Hepatocyte (in vitro differentiated cells): ENCODE measurements around the gene NSMCE1. TPM values are rescaled to one million over a fixed set of nuclear protein-coding genes. Genes with fewer than 3 reads are reported as not detected.

Experiments
- DNase-seq: peaks from one replicate; pipeline ENCODE4 v3.0.0-alpha.2; 2016; ENCODE audit warnings: low spot score
- H2AFZ ChIP-seq: fragments of 200-600 bp; sonication (generic); 2 replicates; pipeline ENCODE4 v1.6.0; 2016; ENCODE audit warnings: antibody characterized with exemption, mild to moderate bottlenecking
- H3K27ac ChIP-seq: fragments of 200-600 bp; sonication (generic); 2 replicates; pipeline ENCODE4 v1.5.1; 2016; ENCODE audit warnings: mild to moderate bottlenecking
- H3K27me3 ChIP-seq: fragments of 200-600 bp; sonication (generic); 2 replicates; pipeline ENCODE4 v1.6.1; 2016
- H3K36me3 ChIP-seq: fragments of 200-600 bp; sonication (generic); replicated peaks from 2 replicates; pipeline ENCODE4 v1.5.1; 2016; ENCODE audit warnings: low read depth; ENCODE audit not compliant: insufficient read depth
- H3K4me1 ChIP-seq: fragments of 200-600 bp; sonication (generic); 2 replicates; pipeline ENCODE4 v1.5.1; 2016; ENCODE audit warnings: mild to moderate bottlenecking, moderate library complexity; ENCODE audit not compliant: insufficient read depth
- H3K4me2 ChIP-seq: fragments of 200-600 bp; sonication (generic); 2 replicates; pipeline ENCODE4 v1.6.0; 2016
- H3K4me3 ChIP-seq: fragments of 200-600 bp; sonication (generic); 2 replicates; pipeline ENCODE4 v1.5.1; 2016; ENCODE audit warnings: mild to moderate bottlenecking
- H3K79me2 ChIP-seq: fragments of 200-600 bp; sonication (generic); 2 replicates; pipeline ENCODE4 v1.6.0; 2017; ENCODE audit warnings: mild to moderate bottlenecking
- H3K9me2 ChIP-seq: fragments of 200-600 bp; sonication (generic); replicated peaks from 2 replicates; pipeline ENCODE4 v1.6.0; 2017; ENCODE audit warnings: mild to moderate bottlenecking; ENCODE audit not compliant: insufficient read depth
- H3K9me3 ChIP-seq: fragments of 200-600 bp; sonication (generic); 2 replicates; pipeline ENCODE4 v1.5.1; 2016; ENCODE audit warnings: low read depth, mild to moderate bottlenecking
- H4K20me1 ChIP-seq: fragments of 200-600 bp; sonication (generic); 2 replicates; pipeline ENCODE4 v1.6.0; 2016; ENCODE audit warnings: mild to moderate bottlenecking; ENCODE audit not compliant: insufficient read depth, poor library complexity, severe bottlenecking
- CTCF ChIP-seq: fragments of 200-600 bp; sonication (generic); IDR thresholded peaks from 2 replicates; pipeline ENCODE4 v1.5.1; 2016; ENCODE audit warnings: antibody characterized with exemption, mild to moderate bottlenecking; ENCODE audit not compliant: poor library complexity
- EZH2 ChIP-seq: fragments of 200-600 bp; sonication (generic); IDR thresholded peaks from 2 replicates; pipeline ENCODE4 v1.6.1; 2016; ENCODE audit warnings: antibody characterized with exemption, mild to moderate bottlenecking, borderline replicate concordance
- EZH2phosphoT487 ChIP-seq: fragments of 200-600 bp; sonication (generic); IDR thresholded peaks from one replicate; pipeline ENCODE4 v1.6.1; 2018; ENCODE audit warnings: antibody characterized with exemption, mild to moderate bottlenecking, low read depth, moderate library complexity; ENCODE audit not compliant: unreplicated experiment, severe bottlenecking
- WGBS: methylation state at CpG from one replicate; pipeline ENCODE4 v1.1.6; 2016; ENCODE audit warnings: low lambda C conversion rate; ENCODE audit errors: missing lambda C conversion rate; 5-methylcytosine and 5-hydroxymethylcytosine counted together
- polyA plus RNA-seq: library from polyadenylated mRNA; unstranded; fragments of >200 nt; fragmentation: Nextera tagmentation; extraction: Ambion mirVana; gene quantifications from 2 replicates; pipeline ENCODE4 v1.2.1, GENCODE V29; 2016
- total RNA-seq: library from RNA; depleted of rRNA; stranded (reverse); fragments of >200 nt; gene quantifications from 2 replicates; pipeline ENCODE4 v1.2.3, GENCODE V29; 2014

The NSMCE1 gene
- total and polyA plus RNA-seq, 2 experiments from 2014 or later, result 35.0 to 58.2 TPM

- TF ChIP-seq CTCF, result no peak
- no peak for TF ChIP-seq EZH2phosphoT487
- TF ChIP-seq EZH2, result no peak
- 78% methylated on average over 4 of the region's 4 CpGs for WGBS
- H3K4me2 ChIP-seq, result no peak overlapping the region
Observed at GRCh38 chr16:27286451-27286850, 17.9 kb upstream of the NSMCE1 start.

GRCh38 chr16:27285676-27286196 is 17.2 kb upstream of the NSMCE1 start:
- no peaks in the 10 kb centered on the region for H4K20me1 ChIP-seq
- no peak for DNase-seq
- TF ChIP-seq EZH2 (no peak), EZH2phosphoT487 (no peak), CTCF (no peak)
- H3K9me3 ChIP-seq, result no peaks in the 10 kb centered on the region
- H2AFZ ChIP-seq, result no peak overlapping the region
- no peaks in the 10 kb centered on the region for H3K79me2 ChIP-seq
- no peak overlapping the region for H3K4me3 ChIP-seq
- no peaks in the 10 kb centered on the region for H3K36me3 ChIP-seq
- WGBS, result 91% methylated on average over 6 of the region's 6 CpGs
- H3K4me2 ChIP-seq, result no peak overlapping the region
- no peak overlapping the region for H3K27ac ChIP-seq
- H3K9me2 ChIP-seq, result no peaks in the 10 kb centered on the region
- H3K27me3 ChIP-seq, result no peaks in the 10 kb centered on the region
- no peaks in the 10 kb centered on the region for H3K4me1 ChIP-seq

More at GRCh38 chr16:27286451-27286850, 17.9 kb upstream of the NSMCE1 start:
- no peaks in the 10 kb centered on the region for H3K27me3 ChIP-seq
- H2AFZ ChIP-seq, result no peak overlapping the region
- no peaks in the 10 kb centered on the region for H3K9me2 ChIP-seq
- no peaks in the 10 kb centered on the region for H3K9me3 ChIP-seq
- H3K79me2 ChIP-seq, result no peaks in the 10 kb centered on the region
- H3K36me3 ChIP-seq, result no peaks in the 10 kb centered on the region
- no peak overlapping the region for H3K4me3 ChIP-seq
- H3K4me1 ChIP-seq, result no peaks in the 10 kb centered on the region
- H3K27ac ChIP-seq, result no peak overlapping the region
- no peak for DNase-seq
- no peaks in the 10 kb centered on the region for H4K20me1 ChIP-seq

- WGBS, result 86% methylated on average over 7 of the region's 7 CpGs
- TF ChIP-seq CTCF, result no peak
- no peak for TF ChIP-seq EZH2phosphoT487
- TF ChIP-seq EZH2, result no peak
- Histone ChIP-seq H3K4me3 (no peak overlapping the region), H3K36me3 (no peaks in the 10 kb centered on the region), H3K9me3 (no peaks in the 10 kb centered on the region), H3K79me2 (no peaks in the 10 kb centered on the region), H2AFZ (no peak overlapping the region), H3K9me2 (no peaks in the 10 kb centered on the region), H3K27ac (no peak overlapping the region), H3K4me1 (no peaks in the 10 kb centered on the region), H3K4me2 (no peak overlapping the region), H3K27me3 (no peaks in the 10 kb centered on the region), H4K20me1 (no peaks in the 10 kb centered on the region)
- no peak for DNase-seq
Observed at GRCh38 chr16:27284865-27285675, 16.5 kb upstream of the NSMCE1 start.
